Astrocyte (in vitro differentiated cells and primary cell): ENCODE measurements around the gene SLC5A8. TPM values are rescaled to one million over a fixed set of nuclear protein-coding genes. Genes with fewer than 3 reads are reported as not detected.

Source experiments
- DNase-seq: peaks from one replicate; pipeline ENCODE4 v3.0.0-alpha.2; 2010; ENCODE audit warnings: low read depth
- FAIRE-seq: peaks from 2 replicates; lab custom pipeline; 2011; peaks lifted over from hg19 to GRCh38; lab: Jason Lieb, UNC
- H2AFZ ChIP-seq: 2 replicates; pipeline ENCODE4 v1.6.0; 2012; ENCODE audit warnings: low read depth, low read length, inconsistent platforms
- H3K27ac ChIP-seq: 2 replicates; pipeline ENCODE4 v1.5.1; 2011; ENCODE audit warnings: low read depth, low read length, inconsistent platforms
- H3K27me3 ChIP-seq: 2 replicates; pipeline ENCODE4 v1.6.0; 2011; ENCODE audit warnings: low read length, inconsistent platforms; ENCODE audit not compliant: insufficient read depth
- H3K36me3 ChIP-seq: 2 replicates; pipeline ENCODE4 v1.5.1; 2011; ENCODE audit warnings: low read length, inconsistent platforms; ENCODE audit not compliant: insufficient read depth
- H3K4me1 ChIP-seq: 2 replicates; pipeline ENCODE4 v1.5.1; 2011; ENCODE audit warnings: low read length, inconsistent platforms; ENCODE audit not compliant: insufficient read depth
- H3K4me2 ChIP-seq: 2 replicates; pipeline ENCODE4 v1.6.0; 2012; ENCODE audit warnings: low read length, inconsistent platforms
- H3K4me3 ChIP-seq: 2 replicates; pipeline ENCODE4 v1.5.1; 2011; ENCODE audit warnings: low read depth, mild to moderate bottlenecking, low read length, inconsistent platforms; ENCODE audit not compliant: insufficient read depth
- H3K79me2 ChIP-seq: 2 replicates; pipeline ENCODE4 v1.6.0; 2012; ENCODE audit warnings: mild to moderate bottlenecking, low read length, inconsistent platforms; ENCODE audit not compliant: insufficient read depth
- H3K9ac ChIP-seq: 2 replicates; pipeline ENCODE4 v1.6.0; 2012; ENCODE audit warnings: mild to moderate bottlenecking, low read length, inconsistent platforms
- H3K9me3 ChIP-seq: 2 replicates; pipeline ENCODE4 v1.5.1; 2012; ENCODE audit warnings: low read depth, mild to moderate bottlenecking, low read length, inconsistent platforms; ENCODE audit not compliant: insufficient read depth
- H4K20me1 ChIP-seq: 2 replicates; pipeline ENCODE4 v1.6.0; 2012; ENCODE audit warnings: low read length, inconsistent platforms; ENCODE audit not compliant: insufficient read depth
- H3K27ac Mint-ChIP-seq: one replicate; pipeline ENCODE4 v1.8.0; 2021; ENCODE audit warnings: mild to moderate bottlenecking, mixed read lengths; ENCODE audit not compliant: unreplicated experiment
- H3K27me3 Mint-ChIP-seq: one replicate; pipeline ENCODE4 v1.8.0; 2021; ENCODE audit warnings: low read depth, mixed read lengths; ENCODE audit not compliant: unreplicated experiment
- H3K36me3 Mint-ChIP-seq: one replicate; pipeline ENCODE4 v1.8.0; 2021; ENCODE audit warnings: low read depth, mixed read lengths; ENCODE audit not compliant: unreplicated experiment
- H3K4me1 Mint-ChIP-seq: one replicate; pipeline ENCODE4 v1.8.0; 2021; ENCODE audit warnings: low read depth, mixed read lengths; ENCODE audit not compliant: unreplicated experiment
- H3K4me3 Mint-ChIP-seq: one replicate; pipeline ENCODE4 v1.8.0; 2021; ENCODE audit warnings: mild to moderate bottlenecking, moderate library complexity, mixed read lengths; ENCODE audit not compliant: unreplicated experiment
- H3K9me3 Mint-ChIP-seq: one replicate; pipeline ENCODE4 v1.8.0; 2021; ENCODE audit warnings: mild to moderate bottlenecking, mixed read lengths; ENCODE audit not compliant: unreplicated experiment
- EZH2 ChIP-seq: IDR thresholded peaks from 2 replicates; pipeline ENCODE4 v1.6.1; 2012; ENCODE audit warnings: mild to moderate bottlenecking, low read length, inconsistent platforms; ENCODE audit not compliant: insufficient read depth
- total RNA-seq: library from RNA; stranded (reverse); gene quantifications from 2 replicates; pipeline ENCODE4 v1.2.1, GENCODE V29; 2021
- TF ChIP-seq, protein P1 (sequence below): IDR thresholded peaks from 2 replicates; pipeline ENCODE4 v1.5.1; 2011; ENCODE audit warnings: low read depth, mild to moderate bottlenecking, inconsistent platforms, low read length, moderate library complexity; ENCODE audit not compliant: insufficient read depth

The SLC5A8 gene
- total RNA-seq, 1 donor from 2014 or later, result not detected

DNA sequence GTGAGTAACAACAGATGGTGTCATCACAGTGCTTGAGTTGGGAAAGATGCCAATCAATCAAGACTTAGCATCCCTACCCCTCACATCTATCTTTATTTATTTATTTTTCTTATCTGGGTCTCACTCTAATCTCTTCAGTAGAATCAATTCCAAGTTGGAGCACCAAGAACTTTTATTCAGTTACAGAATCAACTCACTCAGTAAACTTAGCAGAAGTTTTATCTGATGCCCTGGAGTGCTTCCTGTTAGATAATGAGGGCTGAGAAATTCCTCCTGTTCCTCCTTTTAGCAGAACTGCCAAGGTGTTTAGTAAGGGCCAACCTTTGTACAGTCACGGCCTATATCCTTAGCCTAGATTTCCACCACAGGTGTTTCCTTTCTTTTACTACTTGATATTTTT lies 11.3 kb upstream of the SLC5A8 start:
- FAIRE-seq (no peak), DNase-seq (no peak)
- no peaks in the 10 kb centered on the region for H3K36me3 Mint-ChIP-seq
- Histone ChIP-seq H3K4me1 (no peaks in the 10 kb centered on the region), H3K9me3 (no peaks in the 10 kb centered on the region), H3K27ac (no peak overlapping the region), H3K4me2 (no peak overlapping the region), H2AFZ (no peak overlapping the region), H3K79me2 (no peaks in the 10 kb centered on the region), H3K4me3 (no peak overlapping the region), H4K20me1 (no peaks in the 10 kb centered on the region), H3K27me3 (no peaks in the 10 kb centered on the region), H3K9ac (no peak overlapping the region), H3K36me3 (no peaks in the 10 kb centered on the region)
- H3K9me3 Mint-ChIP-seq, result peaks cover 3% of the 10 kb centered on the region
- TF ChIP-seq, protein P1, sequence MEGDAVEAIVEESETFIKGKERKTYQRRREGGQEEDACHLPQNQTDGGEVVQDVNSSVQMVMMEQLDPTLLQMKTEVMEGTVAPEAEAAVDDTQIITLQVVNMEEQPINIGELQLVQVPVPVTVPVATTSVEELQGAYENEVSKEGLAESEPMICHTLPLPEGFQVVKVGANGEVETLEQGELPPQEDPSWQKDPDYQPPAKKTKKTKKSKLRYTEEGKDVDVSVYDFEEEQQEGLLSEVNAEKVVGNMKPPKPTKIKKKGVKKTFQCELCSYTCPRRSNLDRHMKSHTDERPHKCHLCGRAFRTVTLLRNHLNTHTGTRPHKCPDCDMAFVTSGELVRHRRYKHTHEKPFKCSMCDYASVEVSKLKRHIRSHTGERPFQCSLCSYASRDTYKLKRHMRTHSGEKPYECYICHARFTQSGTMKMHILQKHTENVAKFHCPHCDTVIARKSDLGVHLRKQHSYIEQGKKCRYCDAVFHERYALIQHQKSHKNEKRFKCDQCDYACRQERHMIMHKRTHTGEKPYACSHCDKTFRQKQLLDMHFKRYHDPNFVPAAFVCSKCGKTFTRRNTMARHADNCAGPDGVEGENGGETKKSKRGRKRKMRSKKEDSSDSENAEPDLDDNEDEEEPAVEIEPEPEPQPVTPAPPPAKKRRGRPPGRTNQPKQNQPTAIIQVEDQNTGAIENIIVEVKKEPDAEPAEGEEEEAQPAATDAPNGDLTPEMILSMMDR, result no peak
- no peak for TF ChIP-seq EZH2
- no peak overlapping the region for H3K4me3 Mint-ChIP-seq
- no peak overlapping the region for H3K27ac Mint-ChIP-seq
- H3K27me3 Mint-ChIP-seq, result no peaks in the 10 kb centered on the region
- H3K4me1 Mint-ChIP-seq, result no peaks in the 10 kb centered on the region

DNA sequence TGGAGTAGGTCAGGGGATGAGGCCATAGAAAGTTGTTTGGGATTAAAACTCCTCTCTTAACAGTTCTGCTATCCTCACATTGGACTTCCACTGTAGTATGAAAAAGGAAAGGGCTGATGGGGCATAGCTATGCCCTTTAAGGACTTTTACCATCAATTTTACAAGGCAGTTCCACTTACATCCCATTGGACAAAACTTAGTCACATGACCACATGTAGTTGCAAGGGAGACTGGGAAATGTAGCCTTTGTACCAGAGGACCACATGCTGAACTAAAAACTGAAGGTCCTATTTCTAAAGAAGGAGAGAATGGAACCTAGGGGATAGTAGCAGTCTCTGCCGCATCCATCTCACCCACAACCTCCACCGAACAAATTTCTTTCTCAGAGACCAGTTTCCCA lies 6.8 kb upstream of the SLC5A8 start:
- Mint-ChIP-seq H3K36me3 (no peaks in the 10 kb centered on the region), H3K4me3 (no peak overlapping the region), H3K4me1 (no peaks in the 10 kb centered on the region), H3K9me3 (peaks cover 10% of the 10 kb centered on the region), H3K27ac (no peak overlapping the region), H3K27me3 (peaks cover 5% of the 10 kb centered on the region)
- Histone ChIP-seq H3K4me1 (no peaks in the 10 kb centered on the region), H3K36me3 (no peaks in the 10 kb centered on the region), H3K9ac (no peak overlapping the region), H2AFZ (no peak overlapping the region), H3K27me3 (no peaks in the 10 kb centered on the region), H3K79me2 (no peaks in the 10 kb centered on the region), H4K20me1 (no peaks in the 10 kb centered on the region), H3K9me3 (no peaks in the 10 kb centered on the region), H3K4me2 (no peak overlapping the region), H3K27ac (no peak overlapping the region), H3K4me3 (no peak overlapping the region)
- no peak for TF ChIP-seq EZH2
- TF ChIP-seq, protein P1, result no peak
- no peak for DNase-seq
- FAIRE-seq, result no peak

DNA sequence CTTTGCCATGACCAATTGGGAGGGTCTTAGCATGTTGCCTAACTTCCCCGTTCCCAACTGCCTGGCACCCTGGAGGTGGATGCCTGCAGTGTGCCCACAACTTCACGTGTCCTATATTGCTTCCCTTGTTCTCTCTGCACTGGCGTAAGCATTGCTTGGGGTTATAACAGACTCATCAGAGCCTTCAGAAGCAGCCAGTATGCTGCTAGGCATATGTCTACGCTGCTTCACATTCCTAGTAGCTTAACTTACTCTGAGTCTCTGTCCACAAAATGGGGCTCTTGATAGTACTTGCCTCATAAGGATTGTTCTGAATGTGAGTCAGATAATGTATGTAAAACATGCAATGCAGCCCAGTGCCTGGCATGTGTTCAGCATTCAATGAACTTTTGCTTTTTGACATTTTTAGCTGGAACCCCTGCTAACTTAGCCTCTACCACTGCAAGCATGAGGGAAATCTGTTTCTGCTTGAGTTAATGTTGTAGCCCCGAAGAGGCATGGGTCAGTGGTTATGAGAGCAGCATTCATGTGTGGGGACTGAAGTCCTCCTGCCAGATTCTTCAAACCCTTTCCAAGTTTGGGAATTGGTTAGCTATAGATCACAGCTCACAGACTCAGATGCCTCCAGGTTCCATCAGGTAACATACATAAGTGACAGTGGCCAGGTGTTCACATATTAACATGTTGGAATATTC lies 2.8 kb downstream of the SLC5A8 start:
- peaks cover 8% of the 10 kb centered on the region for H3K4me1 ChIP-seq
- no peaks in the 10 kb centered on the region for H3K36me3 Mint-ChIP-seq
- H3K27ac ChIP-seq, result no peak overlapping the region
- H2AFZ ChIP-seq, result no peak overlapping the region
- H4K20me1 ChIP-seq, result no peaks in the 10 kb centered on the region
- no peaks in the 10 kb centered on the region for H3K79me2 ChIP-seq
- H3K27ac Mint-ChIP-seq, result no peak overlapping the region
- no peak overlapping the region for H3K4me3 ChIP-seq
- no peak overlapping the region for H3K4me3 Mint-ChIP-seq
- H3K4me2 ChIP-seq, result no peak overlapping the region
- no peak for TF ChIP-seq EZH2
- TF ChIP-seq, protein P1, result no peak
- FAIRE-seq (no peak), DNase-seq (no peak)
- H3K9ac ChIP-seq, result no peak overlapping the region
- no peaks in the 10 kb centered on the region for H3K4me1 Mint-ChIP-seq
- no peaks in the 10 kb centered on the region for H3K36me3 ChIP-seq
- peaks cover 37% of the 10 kb centered on the region for H3K27me3 Mint-ChIP-seq
- H3K9me3 Mint-ChIP-seq, result peaks cover 2% of the 10 kb centered on the region
- H3K9me3 ChIP-seq, result no peaks in the 10 kb centered on the region
- H3K27me3 ChIP-seq, result peaks cover 29% of the 10 kb centered on the region
